K562 (cell line): ENCODE measurements around the gene BNIP5. TPM values are rescaled to one million over a fixed set of nuclear protein-coding genes. Genes with fewer than 3 reads are reported as not detected.

Experiments used
- ATAC-seq: fragments of 200-7000 bp; cut with Tn5 transposase; 3 replicates; pipeline ENCODE4 v1.9.1; 2020; ENCODE audit warnings: moderate library complexity
- BruUV-seq: library from RNA; stranded (reverse); fragments of 400-500 nt; replicated peaks from 2 replicates; lab custom pipeline; 2021; lab: Mats Ljungman, UMichigan
- CTCF ChIA-PET: fragments of 300-600 bp; formaldehyde crosslinking; extraction: SDS; loops from one replicate; lab custom pipeline; 2021; ENCODE audit warnings: low intra/inter-chr PET ratio; lab: Yijun Ruan, JAX
- POLR2A ChIA-PET: fragments of 300-600, 350-650 bp; sonication (Branson Sonifier 250); formaldehyde crosslinking; extraction: SDS; loops from one replicate; lab custom pipeline; 2021; ENCODE audit warnings: antibody characterized with exemption, inconsistent platforms; lab: Yijun Ruan, JAX
- DNase-seq, 4 experiments: peaks; one replicate each; pipeline versions ENCODE4 v3.0.0 to v3.0.0-alpha.2; 2011 to 2018; ENCODE audit warnings: low spot score in 3 of 4, mixed read lengths in 3 of 4; ENCODE audit errors: extremely low read depth in 1 of 4
- FAIRE-seq: peaks from 2 replicates; lab custom pipeline; 2011; peaks lifted over from hg19 to GRCh38; lab: Jason Lieb, UNC
- H2AFZ ChIP-seq: 2 replicates; pipeline ENCODE4 v1.6.0; 2011; ENCODE audit warnings: low read depth, low read length, control low read depth, inconsistent platforms
- H3K27ac ChIP-seq: fragments of 200-600 bp; 3 replicates; pipeline ENCODE4 v1.8.0; 2011; ENCODE audit warnings: low read depth, mild to moderate bottlenecking, control low read depth, inconsistent platforms, low read length, moderate library complexity, mixed read lengths; ENCODE audit errors: extremely low read depth
- H3K27me3 ChIP-seq, 2 experiments: fragments of 300-600 bp in 1 of 2; 2 replicates in 1 of 2; 3 replicates in 1 of 2; pipeline versions ENCODE4 v1.6.0 to v1.8.0; 2011; ENCODE audit warnings: inconsistent platforms in 2 of 2, low read length in 2 of 2, mild to moderate bottlenecking in 1 of 2, mixed read lengths in 1 of 2, moderate library complexity in 1 of 2; ENCODE audit not compliant: control insufficient read depth in 2 of 2, insufficient read depth in 2 of 2
- H3K36me3 ChIP-seq: fragments of 300-600 bp; 3 replicates; pipeline ENCODE4 v1.8.0; 2011; ENCODE audit warnings: mild to moderate bottlenecking, low read length, inconsistent platforms; ENCODE audit not compliant: control insufficient read depth, insufficient read depth
- H3K4me1 ChIP-seq, 2 experiments: fragments of 200-600 bp in 1 of 2; replicated peaks in 1 of 2; 2 replicates in 1 of 2; 3 replicates in 1 of 2; pipeline versions ENCODE4 v1.5.1 to v1.8.0; 2011; ENCODE audit warnings: inconsistent platforms in 2 of 2, low read length in 2 of 2, mild to moderate bottlenecking in 1 of 2, mixed read lengths in 1 of 2, moderate library complexity in 1 of 2; ENCODE audit not compliant: control insufficient read depth in 2 of 2, insufficient read depth in 2 of 2
- H3K4me2 ChIP-seq: 2 replicates; pipeline ENCODE4 v1.6.1; 2011; ENCODE audit warnings: low read length, control low read depth, inconsistent platforms, mixed read lengths; ENCODE audit not compliant: insufficient read depth
- H3K4me3 ChIP-seq: fragments of 200-600 bp; sonication (generic), shearing (Covaris generic); 2 replicates; pipeline ENCODE4 v1.5.1; 2016; ENCODE audit warnings: control low read depth, inconsistent platforms
- H3K79me2 ChIP-seq: fragments of 200-600 bp; 3 replicates; pipeline ENCODE4 v1.8.0; 2011; ENCODE audit warnings: low read length, inconsistent platforms; ENCODE audit not compliant: control insufficient read depth, insufficient read depth
- H3K9ac ChIP-seq, 2 experiments: 2 replicates each; pipeline versions ENCODE4 v1.6.0 to v1.6.1; 2011; ENCODE audit warnings: low read depth in 2 of 2, low read length in 2 of 2, control low read depth in 1 of 2, inconsistent platforms in 1 of 2, mild to moderate bottlenecking in 1 of 2, mixed read lengths in 1 of 2; ENCODE audit not compliant: insufficient read depth in 1 of 2
- H3K9me1 ChIP-seq: one replicate; pipeline ENCODE4 v1.6.0; 2011; ENCODE audit warnings: inconsistent platforms, mild to moderate bottlenecking, low read length, moderate library complexity; ENCODE audit not compliant: control insufficient read depth, insufficient read depth
- H3K9me3 ChIP-seq: replicated peaks from 2 replicates; pipeline ENCODE4 v1.5.1; 2011; ENCODE audit warnings: low read depth, low read length, inconsistent platforms; ENCODE audit not compliant: control insufficient read depth, insufficient read depth
- H4K20me1 ChIP-seq: replicated peaks from 2 replicates; pipeline ENCODE4 v1.6.1; 2011; ENCODE audit warnings: low read length, inconsistent platforms, mixed read lengths; ENCODE audit not compliant: control insufficient read depth, insufficient read depth
- CREM ChIP-seq: IDR thresholded peaks from 2 replicates; pipeline ENCODE4 v1.6.1; 2014; ENCODE audit warnings: antibody characterized with exemption, low read depth
- EWSR1 ChIP-seq: fragments of 450-650 bp; IDR thresholded peaks from 2 replicates; pipeline ENCODE4 v1.6.1; 2018; ENCODE audit warnings: borderline replicate concordance, mild to moderate bottlenecking, low read depth, moderate library complexity; ENCODE audit not compliant: partially characterized antibody
- FOXA3 ChIP-seq, 2 experiments: fragments of 450-650 bp in 1 of 2; sonication (generic) in 1 of 2; formaldehyde crosslinking; IDR thresholded peaks in 1 of 2; conservative IDR thresholded peaks in 1 of 2; 2 replicates each; pipeline versions ENCODE4 v1.4.0 to v1.8.0; 2020 to 2022; ENCODE audit warnings: mild to moderate bottlenecking in 2 of 2, missing genetic modification reagents in 1 of 2
- ILF3 ChIP-seq: fragments of 450-650 bp; IDR thresholded peaks from 2 replicates; pipeline ENCODE4 v1.6.1; 2018; ENCODE audit warnings: antibody characterized with exemption, mild to moderate bottlenecking, moderate library complexity, borderline replicate concordance
- NFIC ChIP-seq: fragments of 450-650 bp; IDR thresholded peaks from 2 replicates; pipeline ENCODE4 v1.6.1; 2017; ENCODE audit warnings: mild to moderate bottlenecking, inconsistent platforms
- POLR2H ChIP-seq: IDR thresholded peaks from 2 replicates; pipeline ENCODE4 v1.6.1; 2016; ENCODE audit warnings: missing genetic modification characterization, low read depth, mild to moderate bottlenecking, control low read depth, missing compliant biosample characterization, moderate library complexity
- PTBP1 ChIP-seq: fragments of 200-400 bp; formaldehyde crosslinking; IDR thresholded peaks from 2 replicates; pipeline ENCODE4 v1.6.1; 2017; ENCODE audit warnings: low read depth, low read length
- RBBP5 ChIP-seq: fragments of 200-600 bp; sonication (generic); IDR thresholded peaks from 2 replicates; pipeline ENCODE4 v1.6.1; 2012; ENCODE audit warnings: borderline replicate concordance, mild to moderate bottlenecking, low read length, control low read depth, inconsistent platforms; ENCODE audit not compliant: insufficient read depth, poor library complexity, severe bottlenecking
- RCOR1 ChIP-seq, 2 experiments: IDR thresholded peaks; 2 replicates each; pipeline ENCODE4 v1.6.1; 2012; ENCODE audit warnings: low read depth in 2 of 2, low read length in 2 of 2, borderline replicate concordance in 1 of 2, improper control_type of control experiment in 1 of 2
- SIX5 ChIP-seq, 2 experiments: IDR thresholded peaks; 2 replicates each; pipeline ENCODE4 v1.6.1; 2011; ENCODE audit warnings: low read length in 2 of 2, borderline replicate concordance in 1 of 2, low read depth in 1 of 2, mild to moderate bottlenecking in 1 of 2, moderate library complexity in 1 of 2; ENCODE audit not compliant: insufficient read depth in 1 of 2
- SNIP1 ChIP-seq: fragments of 450-650 bp; IDR thresholded peaks from 2 replicates; pipeline ENCODE4 v1.7.1; 2017; ENCODE audit warnings: low read depth, mild to moderate bottlenecking
- ZBTB1 ChIP-seq: sonication (generic); formaldehyde crosslinking; IDR thresholded peaks from 2 replicates; pipeline ENCODE4 v1.8.1; 2023; ENCODE audit warnings: missing genetic modification reagents, low read depth, mild to moderate bottlenecking, borderline replicate concordance
- ZNF696 ChIP-seq: fragments of 250-450 bp; sonication (Bioruptor Pico); conservative IDR thresholded peaks from 2 replicates; pipeline ENCODE4 v1.4.0; 2020; ENCODE audit warnings: mild to moderate bottlenecking, moderate library complexity
- ZSCAN32 ChIP-seq: fragments of 450-650 bp; formaldehyde crosslinking; IDR thresholded peaks from 2 replicates; pipeline ENCODE4 v1.4.0; 2020; ENCODE audit warnings: mild to moderate bottlenecking, moderate library complexity
- WGBS: fragments of 100-300 bp; shearing (Covaris generic); methylation state at CpG from one replicate; pipeline ENCODE4 v1.1.6; 2016; ENCODE audit warnings: low coverage, mixed read lengths; ENCODE audit not compliant: insufficient coverage; ENCODE audit errors: missing lambda C conversion rate; 5-methylcytosine and 5-hydroxymethylcytosine counted together
- in situ Hi-C: fragments of 300-500 bp; cut with MboI; formaldehyde crosslinking; loops from 4 replicates; pipeline ENCODE4 v1.15.0; 2018; ENCODE audit warnings: inconsistent platforms, mixed read lengths
- intact Hi-C: fragments of 100-400 bp; cut with micrococcal nuclease; formaldehyde crosslinking; loops from 2 replicates; pipeline ENCODE4 v1.14.2; 2022
- polyA plus RNA-seq, 8 experiments: library from polyadenylated mRNA; depleted of rRNA in 4 of 8; stranded (reverse) in 5 of 8; unstranded in 3 of 8; fragments of >200 nt; fragmentation: Nextera tagmentation in 2 of 8; fragmentation: Illumina TruSeq in 1 of 8; extraction: Ambion mirVana in 2 of 8; extraction: Trizol in 1 of 8; gene quantifications; 2 replicates each; pipeline versions ENCODE4 v1.2.1 to v1.2.3, GENCODE V29; 2011 to 2014; ENCODE audit warnings: inconsistent platforms in 1 of 8, missing spikeins in 1 of 8
- total RNA-seq, 7 experiments: library from RNA; depleted of rRNA in 6 of 7; stranded (reverse); fragments of >200 nt in 6 of 7; fragmentation: Illumina TruSeq in 2 of 7; extraction: Trizol in 2 of 7; gene quantifications; 2 replicates each; pipeline versions ENCODE4 v1.2.1 to v1.2.3, GENCODE V29; 2011 to 2021; ENCODE audit warnings: low replicate concordance in 1 of 7

Gene BNIP5
- total and polyA plus RNA-seq, 9 of the 15 experiments (the other 6 are each of a cell fraction or from before 2014, with no cell fraction given) = not detected

DNA sequence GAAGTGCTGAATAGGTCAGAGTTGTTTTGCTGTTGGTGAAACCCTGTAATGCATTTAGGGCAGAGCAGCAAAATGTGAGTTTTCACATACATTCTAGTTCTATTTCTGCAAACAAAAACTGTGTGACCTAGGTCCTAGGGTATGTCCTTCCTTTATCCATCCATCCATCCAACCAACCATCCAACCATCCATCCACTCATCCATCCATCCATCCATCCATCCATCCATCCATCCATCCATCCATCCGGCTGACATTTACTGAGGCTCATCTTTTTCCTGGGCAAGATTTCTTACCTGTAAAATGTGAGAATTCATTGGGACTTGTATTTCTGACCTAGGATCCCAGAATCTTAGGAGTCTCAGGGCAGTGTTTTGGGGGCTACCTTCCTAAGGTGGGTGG, 52.3 kb downstream of the BNIP5 start:
- no peaks in the 10 kb centered on the region; the same call in 1 of the 2 replicates for H4K20me1 ChIP-seq
- ATAC-seq (no peak), FAIRE-seq (peak; percentile 35), DNase-seq (no peak)
- in situ Hi-C loops = no loop called here
- H3K36me3 ChIP-seq = no peaks in the 10 kb centered on the region
- no peaks in the 10 kb centered on the region for H3K9me1 ChIP-seq
- H3K9ac ChIP-seq = no peak overlapping the region
- ChIA-PET CTCF (no interaction called here), POLR2A (interaction anchor here (0.5 to 1.3 kb wide), 2 partner anchors 14 to 54 kb away, joined by 3 to 4 read pairs; no protein-coding TSS in a partner anchor)
- H3K9me3 ChIP-seq = no peaks in the 10 kb centered on the region
- no TSS peak for BruUV-seq
- no peaks in the 10 kb centered on the region for H3K79me2 ChIP-seq
- no peak overlapping the region for H3K27ac ChIP-seq
- no peak overlapping the region for H3K4me2 ChIP-seq
- WGBS = 13% methylated on average over 1 of the region's 1 CpG
- TF ChIP-seq FOXA3 (CRISPR knock-in tag; conservative IDR thresholded peaks at IDR 0.05 in 1 of 2, IDR thresholded peaks at IDR 0.05 in 1 of 2) = no peak
- TF ChIP-seq ZNF696 (CRISPR knock-in tag) = no peak
- no peak for TF ChIP-seq RBBP5
- no peak for TF ChIP-seq ZBTB1 (CRISPR knock-in tag)
- TF ChIP-seq RCOR1 (IDR thresholded peaks at IDR 0.05; ENCODE audit: borderline replicate concordance in 1 of 2, low read depth in 2 of 2, low read length in 2 of 2) = no peak
- TF ChIP-seq SIX5 (IDR thresholded peaks at IDR 0.05; ENCODE audit: borderline replicate concordance in 1 of 2, insufficient read depth in 1 of 2, low read depth in 1 of 2, low read length in 2 of 2) = no peak
- TF ChIP-seq PTBP1 = no peak
- no peak for TF ChIP-seq SNIP1
- no peak for TF ChIP-seq ZSCAN32
- TF ChIP-seq EWSR1 = no peak
- no peak for TF ChIP-seq NFIC
- TF ChIP-seq POLR2H (tag) = no peak
- TF ChIP-seq CREM = no peak
- no peak for TF ChIP-seq ILF3
- H3K4me1 ChIP-seq = peaks cover 4% of the 10 kb centered on the region in 2 experiments; a peak in 4 of 5 replicates
- H3K27me3 ChIP-seq = peaks cover 15 to 35% of the 10 kb centered on the region in 2 experiments
- H2AFZ ChIP-seq = no peak overlapping the region
- intact Hi-C loops = no loop called here
- no peak overlapping the region for H3K4me3 ChIP-seq
